GM10847 (cell line): Measurements from ENCODE around the gene EPB41L1.

Experiments used
- POLR2A ChIP-seq: IDR thresholded peaks from 2 replicates; pipeline ENCODE4 v1.6.1; 2011; ENCODE audit not compliant: insufficient read length; ENCODE audit errors: extremely low read depth

Gene EPB41L1

DNA sequence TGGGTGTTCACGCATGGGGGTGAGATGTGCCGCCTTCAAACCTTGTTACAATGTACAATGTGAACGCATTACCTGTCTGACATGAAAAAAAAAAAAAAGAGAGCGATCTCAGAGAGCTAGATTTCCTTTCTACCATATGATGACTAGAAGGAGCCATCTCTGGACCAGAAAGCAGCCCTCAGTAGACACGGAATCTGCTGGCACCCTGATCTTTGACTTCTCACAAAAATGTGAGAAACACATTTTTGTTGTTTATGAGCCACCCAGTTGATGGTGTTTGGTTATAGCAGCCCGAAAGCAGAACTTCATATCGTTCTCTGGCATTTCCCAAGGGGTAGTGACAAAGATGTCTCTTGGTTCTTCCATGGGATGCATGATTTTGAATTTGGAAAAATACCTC is 33.5 kb upstream of the EPB41L1 start:
- no peak for TF ChIP-seq POLR2A

DNA sequence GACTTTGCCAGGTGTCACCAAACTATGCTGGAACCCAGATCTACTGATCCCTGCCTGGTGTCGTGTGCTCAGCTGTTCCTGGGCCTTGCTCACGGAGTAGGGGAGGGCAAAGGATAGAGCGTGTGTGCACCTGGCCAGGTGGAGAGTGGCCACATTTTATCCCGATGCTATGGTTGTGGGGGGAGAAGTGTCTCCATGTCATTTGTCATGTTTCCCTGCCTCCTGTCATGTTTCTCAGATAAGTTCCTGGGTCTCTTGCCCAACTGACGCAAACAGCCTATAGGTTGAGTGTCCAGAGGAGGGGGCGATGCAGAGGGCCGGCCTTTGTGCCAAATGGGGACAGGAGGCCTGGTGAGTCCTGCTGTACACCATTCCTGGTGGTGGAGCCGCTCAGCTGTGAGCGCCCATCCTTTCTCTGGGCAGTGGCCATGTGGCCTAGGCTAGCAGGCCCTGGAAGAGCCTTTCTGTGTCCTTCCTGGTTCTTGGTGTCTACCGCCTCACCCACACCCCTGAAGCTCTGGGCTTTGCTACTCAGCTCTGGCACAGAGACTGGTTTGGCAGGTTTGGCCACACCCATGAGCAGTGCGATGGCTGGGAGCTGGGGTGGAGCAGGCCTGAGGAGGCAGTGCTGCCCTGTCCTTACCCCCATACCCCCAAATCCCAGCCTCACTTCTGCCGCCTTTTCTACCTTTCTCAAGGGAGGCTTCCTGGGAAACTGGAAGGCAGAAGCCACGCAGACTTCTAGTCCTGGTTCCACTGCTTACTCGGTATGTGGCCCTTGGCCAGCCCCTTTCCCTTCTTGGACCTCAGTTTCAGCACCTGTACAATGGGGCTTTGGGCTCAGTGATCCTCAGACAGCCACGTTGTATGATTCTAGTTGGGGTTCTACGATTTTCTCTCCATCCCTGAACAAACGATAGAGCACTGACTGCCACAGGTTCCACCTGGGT is 32.3 kb upstream of the EPB41L1 start:
- no peak for TF ChIP-seq POLR2A

DNA sequence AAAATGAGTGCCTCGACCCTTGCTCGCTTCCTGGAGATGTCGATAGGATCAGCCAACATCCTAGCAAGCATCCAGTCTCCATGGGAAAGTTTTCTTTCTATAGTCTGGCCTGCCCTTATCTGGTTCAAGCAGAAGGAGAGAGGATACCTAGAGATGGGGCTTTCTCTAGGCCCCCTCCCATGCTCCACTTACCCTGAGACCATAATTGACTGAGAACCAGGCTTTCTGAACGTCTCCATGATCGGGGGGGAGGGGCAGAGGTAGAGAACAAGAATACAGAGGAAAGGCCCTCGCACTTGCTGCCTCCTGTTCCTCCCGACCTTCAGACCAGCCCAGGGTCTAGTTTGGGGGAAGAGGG is 31.6 kb upstream of the EPB41L1 start:
- TF ChIP-seq POLR2A, result no peak

DNA sequence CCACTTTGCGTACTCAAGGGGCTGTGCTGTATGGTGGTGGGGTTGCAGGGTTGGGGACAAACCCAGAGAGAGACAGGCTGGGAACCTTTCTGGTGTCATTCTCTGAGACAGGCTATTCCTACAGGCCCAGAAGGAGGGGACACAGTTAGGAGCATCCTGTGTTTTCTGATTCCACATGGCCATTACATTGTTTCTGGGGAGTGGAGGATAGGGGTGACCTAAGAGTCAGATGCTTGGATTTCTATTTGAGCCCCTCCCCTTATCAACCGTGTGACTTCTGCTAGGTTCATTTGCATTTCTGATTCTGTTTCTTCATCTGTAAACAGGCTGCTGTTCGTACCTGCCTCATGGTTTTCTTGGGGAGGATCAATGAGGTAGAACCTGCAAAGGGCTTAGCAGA is 29.4 kb upstream of the EPB41L1 start:
- TF ChIP-seq POLR2A, result no peak

DNA sequence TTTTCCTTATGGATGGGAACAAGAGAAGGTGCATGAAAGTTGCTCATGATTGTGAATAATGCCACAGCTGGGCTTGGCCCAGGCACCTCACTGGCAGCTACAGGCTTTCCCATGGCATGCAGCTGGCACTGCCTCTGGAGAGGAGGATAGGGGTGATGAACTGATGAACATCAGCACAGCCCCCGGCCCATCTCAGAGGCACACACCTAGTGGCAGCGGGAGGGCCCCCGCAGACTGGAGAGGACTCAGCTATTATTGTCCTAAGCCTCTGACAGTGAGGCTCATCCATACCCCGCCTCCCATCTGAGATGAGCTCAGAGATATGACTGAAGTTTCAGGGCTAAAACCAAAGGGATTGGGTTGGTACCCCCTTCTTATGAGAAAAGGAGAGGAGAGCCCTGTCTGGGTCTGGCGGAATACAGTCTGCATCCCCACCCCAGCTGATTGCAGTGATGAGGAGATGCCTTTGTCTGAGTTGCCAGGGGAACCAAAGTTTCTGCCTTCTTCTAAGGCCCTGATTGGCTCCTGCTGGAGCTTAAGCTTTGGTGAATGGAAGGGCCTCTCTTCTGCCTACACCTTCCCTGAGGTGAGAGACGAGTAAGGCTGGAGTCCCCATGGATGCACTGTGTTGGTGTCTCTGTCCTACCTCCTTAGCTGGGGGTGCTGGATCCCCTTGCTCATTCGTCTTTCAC is 27.6 kb upstream of the EPB41L1 start:
- no peak for TF ChIP-seq POLR2A

DNA sequence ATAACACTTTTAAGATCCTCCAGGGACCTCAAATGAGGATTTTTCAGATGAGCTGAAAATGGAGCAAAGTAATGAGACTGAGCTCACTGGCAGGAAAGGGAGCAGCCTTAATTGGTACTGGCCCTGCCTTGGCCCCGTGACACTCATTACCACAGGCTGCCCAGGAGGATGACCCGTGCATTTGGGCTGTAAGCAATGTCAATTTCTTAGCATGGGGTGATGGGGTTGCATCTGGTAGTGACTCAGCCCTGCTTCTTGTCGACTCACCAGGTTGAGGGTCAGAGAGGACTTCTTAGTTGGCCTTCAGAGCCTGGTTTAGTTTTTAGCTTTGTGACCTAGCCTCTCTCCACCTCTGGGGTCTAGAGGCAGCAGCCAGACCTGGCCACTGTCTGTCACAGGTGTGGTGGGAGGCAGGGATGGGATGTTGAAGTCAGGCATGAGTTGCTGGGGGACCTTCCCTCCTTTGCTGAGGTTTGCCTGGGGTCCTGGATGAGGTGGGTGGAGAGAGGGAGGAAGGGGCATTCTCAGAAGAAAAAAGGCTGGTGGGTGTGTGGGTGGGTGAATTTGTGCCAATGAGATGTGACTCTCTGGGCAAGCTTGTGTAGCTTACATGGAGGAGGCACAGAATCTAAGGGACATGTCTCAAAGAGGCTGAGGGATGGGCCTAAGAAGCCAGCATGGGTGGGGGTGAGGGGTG is 25.9 kb upstream of the EPB41L1 start:
- no peak for TF ChIP-seq POLR2A

DNA sequence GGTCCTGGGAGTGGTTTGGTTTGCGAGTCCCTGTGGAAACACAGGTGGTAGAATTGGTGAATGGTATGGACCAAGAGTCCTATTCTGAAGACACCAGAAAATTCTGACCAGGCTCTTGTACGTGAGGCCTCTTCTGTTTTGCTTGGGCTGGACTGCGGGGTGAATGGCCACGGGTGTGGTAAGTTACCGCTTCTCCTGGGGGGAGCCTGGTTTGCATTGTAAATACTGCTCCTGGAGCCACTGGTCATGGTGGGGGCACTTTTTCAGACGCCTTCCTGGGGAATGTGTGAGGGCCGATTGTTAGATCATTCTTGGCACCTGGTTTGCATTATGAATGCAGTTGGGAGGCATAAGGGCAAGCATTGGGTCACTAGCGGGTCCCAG is 25.4 kb upstream of the EPB41L1 start:
- no peak for TF ChIP-seq POLR2A

DNA sequence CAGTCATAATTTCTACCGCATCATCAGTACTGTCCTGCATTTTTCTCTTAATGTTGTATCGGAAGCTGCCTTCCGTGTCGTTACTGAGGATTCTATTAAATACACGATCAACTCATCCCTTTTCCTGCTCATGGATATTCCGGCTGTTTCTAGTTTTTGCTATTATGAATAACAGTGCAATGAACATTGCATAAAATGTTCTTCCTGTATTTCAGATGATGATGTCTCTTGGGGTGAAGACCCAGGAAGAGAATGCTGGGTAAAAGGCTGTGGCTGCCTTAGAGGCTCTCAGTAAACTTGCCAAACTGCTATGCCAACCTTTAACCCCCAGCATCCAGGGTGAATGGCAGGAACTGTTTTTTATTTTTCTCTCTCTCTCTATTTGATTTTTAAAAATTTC is 24.1 kb upstream of the EPB41L1 start:
- no peak for TF ChIP-seq POLR2A

DNA sequence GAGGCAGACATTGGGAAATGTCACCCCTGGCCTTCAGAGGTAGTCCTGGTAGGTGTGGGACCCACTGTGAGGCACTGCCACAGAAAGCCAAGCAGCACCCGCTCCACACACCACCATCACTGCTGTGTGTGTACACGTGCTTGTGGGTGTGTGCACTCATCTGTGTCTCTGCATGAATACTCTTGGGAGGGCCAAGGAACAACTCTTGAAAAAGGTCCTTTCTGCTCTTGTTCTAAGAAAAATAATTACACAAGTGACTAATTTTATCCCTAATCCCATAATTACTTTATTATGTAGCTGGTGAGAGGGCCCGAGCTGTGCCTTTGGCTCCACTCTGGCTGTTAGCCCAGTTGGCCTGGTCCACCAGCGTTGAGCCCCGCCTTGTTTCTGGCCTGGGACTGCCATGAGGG is 21.7 kb upstream of the EPB41L1 start:
- no peak for TF ChIP-seq POLR2A

DNA sequence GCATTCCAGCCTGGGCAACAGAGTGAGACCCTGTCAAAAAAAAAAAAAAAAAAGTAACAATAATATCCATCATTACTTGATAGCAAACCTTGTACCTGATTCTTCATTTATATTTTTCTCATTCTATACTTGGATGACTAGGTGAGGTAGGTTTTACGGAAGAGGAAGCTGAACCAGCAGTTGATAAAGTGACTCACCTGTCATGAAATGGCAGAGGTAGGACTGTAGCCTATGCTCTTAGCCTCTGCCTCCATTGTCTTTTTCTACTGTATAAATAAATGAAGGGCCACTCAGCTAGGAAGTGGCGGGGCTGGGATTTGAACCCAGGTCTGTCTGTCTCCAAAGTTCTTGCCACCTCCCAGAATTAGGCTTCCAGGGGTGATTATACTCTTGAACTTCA is 20.7 kb upstream of the EPB41L1 start:
- TF ChIP-seq POLR2A, result no peak

DNA sequence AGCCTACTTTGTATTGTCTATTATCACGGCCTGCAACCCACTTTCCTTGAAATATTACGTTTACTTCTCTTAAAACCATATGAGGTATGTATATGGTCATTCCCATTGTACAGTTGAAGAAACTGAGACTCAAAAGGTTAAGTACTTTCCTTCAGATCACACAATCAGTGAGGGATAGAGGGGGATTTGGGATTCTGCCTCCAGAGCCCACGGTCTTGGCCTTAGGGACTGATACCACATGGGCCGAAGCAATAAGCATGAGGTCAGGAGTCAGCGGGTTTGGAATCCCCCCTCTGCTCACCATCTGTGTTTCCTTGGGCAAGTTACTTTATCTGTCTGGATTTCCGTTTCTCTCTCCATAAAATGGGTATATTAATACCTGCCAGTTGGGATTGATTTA is 19.4 kb upstream of the EPB41L1 start:
- no peak for TF ChIP-seq POLR2A

DNA sequence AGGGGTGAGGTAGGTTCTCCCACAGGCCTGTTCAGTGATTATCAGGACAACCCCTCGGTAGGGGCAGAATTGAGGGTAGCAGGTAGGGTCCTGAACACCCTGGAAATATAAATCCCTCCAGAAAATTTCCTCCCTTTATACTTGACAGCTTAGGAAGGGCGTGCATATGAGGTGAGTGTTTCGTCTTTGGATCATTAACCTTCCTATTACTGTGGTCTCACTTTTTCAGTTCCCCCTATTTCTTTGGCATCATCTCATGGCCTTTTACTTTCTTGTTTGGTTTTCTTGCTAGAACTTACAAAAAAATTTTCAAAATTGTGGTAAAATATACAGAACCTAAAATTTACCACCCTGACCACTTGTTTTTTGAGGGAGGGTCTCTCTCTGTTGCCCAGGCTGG is 18.7 kb upstream of the EPB41L1 start:
- TF ChIP-seq POLR2A, result no peak

DNA sequence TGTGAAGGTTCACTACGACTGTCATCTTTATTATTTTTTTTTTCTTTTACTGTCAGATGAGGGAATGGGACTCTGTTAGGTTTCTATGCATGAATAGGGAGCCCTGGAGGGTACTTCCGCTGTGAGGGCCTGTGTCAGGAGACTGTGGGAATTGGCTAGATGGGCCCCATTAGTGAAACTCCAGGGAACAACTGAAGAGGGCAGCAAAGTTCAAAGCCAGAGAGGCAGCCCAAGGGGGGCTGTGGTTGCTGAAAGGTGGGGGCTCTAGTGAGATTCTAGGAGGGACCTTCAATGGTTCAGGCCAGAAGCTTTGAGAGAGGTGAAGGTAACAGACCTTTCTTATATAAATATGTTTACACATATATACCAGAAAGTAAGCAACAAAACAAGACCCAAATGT is 13.2 kb upstream of the EPB41L1 start:
- no peak for TF ChIP-seq POLR2A

DNA sequence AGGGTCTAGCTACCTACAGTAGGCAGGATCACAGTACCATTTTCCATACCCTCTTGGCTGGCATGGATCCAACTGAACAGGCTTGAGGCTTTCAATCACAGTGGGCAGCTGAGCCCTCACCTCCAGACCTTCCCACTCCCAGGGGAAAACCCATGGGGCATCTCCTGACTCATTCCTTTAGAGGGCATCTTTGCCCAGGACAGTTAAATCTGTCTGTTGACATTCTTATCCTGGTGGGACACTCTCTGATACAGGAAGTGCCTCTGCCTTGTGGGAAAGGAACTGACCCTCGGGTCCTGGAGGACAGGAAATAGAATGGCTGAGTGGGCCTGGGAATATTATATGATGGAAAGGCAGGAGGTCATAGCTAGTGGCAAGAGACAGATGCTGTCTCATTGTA is 10.2 kb upstream of the EPB41L1 start:
- TF ChIP-seq POLR2A, result no peak

DNA sequence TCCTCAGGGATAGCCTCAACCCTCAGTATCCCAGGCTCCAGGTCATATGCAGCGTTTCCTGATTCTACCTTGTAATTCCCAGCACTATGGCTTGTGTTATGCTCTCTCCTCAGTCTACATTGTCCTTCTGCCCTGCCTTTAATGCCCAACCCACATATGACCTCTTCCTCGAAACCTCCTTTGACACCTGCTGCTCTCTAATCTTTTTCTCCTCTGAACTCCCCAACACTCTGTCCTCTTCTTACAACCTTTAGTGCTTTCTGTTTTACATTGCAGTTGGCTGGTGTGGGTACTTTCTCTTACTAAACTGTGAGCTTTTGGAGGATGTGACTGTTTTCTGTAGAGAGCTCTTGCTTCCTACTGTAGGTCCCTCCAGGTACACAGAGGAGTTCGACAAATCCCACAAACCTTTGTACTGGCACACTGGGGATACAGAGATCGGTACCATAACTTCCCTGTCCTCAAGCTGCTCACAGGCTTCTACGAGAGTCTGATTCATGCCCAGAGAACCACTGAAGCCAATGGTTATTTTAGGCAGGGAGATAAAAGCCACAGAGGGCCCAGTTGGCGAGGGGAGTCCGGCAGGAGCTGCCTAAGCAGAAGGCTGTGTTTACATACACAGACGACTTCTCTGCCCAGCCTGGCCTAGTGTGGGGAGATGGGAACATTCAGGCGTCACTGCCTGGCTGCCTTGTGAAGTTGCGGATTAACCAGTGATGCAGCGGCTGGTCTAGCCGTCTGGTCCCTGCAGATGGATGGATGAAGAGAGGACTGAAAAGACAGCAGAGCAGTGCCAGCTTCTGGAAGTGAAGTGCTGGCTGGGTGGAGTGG is 8.4 kb upstream of the EPB41L1 start:
- no peak for TF ChIP-seq POLR2A
